Measurements from ENCODE around the gene POLE.

DNA sequence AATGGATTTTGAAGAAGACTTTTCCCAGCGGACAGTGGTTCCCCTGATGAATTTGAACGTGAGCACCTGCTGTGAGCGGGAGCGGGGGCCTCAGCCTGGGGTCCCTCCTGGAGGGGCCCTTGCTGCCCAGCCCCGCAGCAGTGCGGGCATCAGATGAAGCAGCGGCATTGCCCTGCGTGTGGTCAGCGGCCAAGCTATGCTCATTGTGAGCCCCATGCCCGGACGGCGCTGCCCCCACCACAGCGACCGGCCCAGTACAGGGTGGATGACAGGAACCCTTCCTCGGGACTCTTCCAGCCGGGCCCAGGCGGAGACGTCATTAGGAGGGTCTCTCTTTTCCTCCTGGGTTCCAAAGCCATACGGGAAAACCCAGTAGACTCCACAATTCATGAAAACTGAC lies 80.2 kb downstream of the POLE start:
- TF ChIP-seq, protein P1, sequence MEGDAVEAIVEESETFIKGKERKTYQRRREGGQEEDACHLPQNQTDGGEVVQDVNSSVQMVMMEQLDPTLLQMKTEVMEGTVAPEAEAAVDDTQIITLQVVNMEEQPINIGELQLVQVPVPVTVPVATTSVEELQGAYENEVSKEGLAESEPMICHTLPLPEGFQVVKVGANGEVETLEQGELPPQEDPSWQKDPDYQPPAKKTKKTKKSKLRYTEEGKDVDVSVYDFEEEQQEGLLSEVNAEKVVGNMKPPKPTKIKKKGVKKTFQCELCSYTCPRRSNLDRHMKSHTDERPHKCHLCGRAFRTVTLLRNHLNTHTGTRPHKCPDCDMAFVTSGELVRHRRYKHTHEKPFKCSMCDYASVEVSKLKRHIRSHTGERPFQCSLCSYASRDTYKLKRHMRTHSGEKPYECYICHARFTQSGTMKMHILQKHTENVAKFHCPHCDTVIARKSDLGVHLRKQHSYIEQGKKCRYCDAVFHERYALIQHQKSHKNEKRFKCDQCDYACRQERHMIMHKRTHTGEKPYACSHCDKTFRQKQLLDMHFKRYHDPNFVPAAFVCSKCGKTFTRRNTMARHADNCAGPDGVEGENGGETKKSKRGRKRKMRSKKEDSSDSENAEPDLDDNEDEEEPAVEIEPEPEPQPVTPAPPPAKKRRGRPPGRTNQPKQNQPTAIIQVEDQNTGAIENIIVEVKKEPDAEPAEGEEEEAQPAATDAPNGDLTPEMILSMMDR (IDR thresholded peaks at IDR 0.05): no peak
- no peak for TF ChIP-seq ZFX (IDR thresholded peaks at IDR 0.05; ENCODE audit: borderline replicate concordance)

All from 22Rv1 (cell line).